ENCODE data around the gene C4orf50.

- TF ChIP-seq CTCF (IDR thresholded peaks at IDR 0.05; ENCODE audit: borderline replicate concordance, extremely low read depth, low read length, poor library complexity, severe bottlenecking) (no peak), EZH2 (IDR thresholded peaks at IDR 0.05; ENCODE audit: borderline replicate concordance, low read depth, low read length, severe bottlenecking) (no peak)
These were observed 90.0 kb downstream of the C4orf50 start for GRCh38 chr4:5928274-5928673.

Measured in DND-41 (cell line).